Measurements from ENCODE around the gene CLRN1. TPM values are rescaled to one million over a fixed set of nuclear protein-coding genes. Genes with fewer than 3 reads are reported as not detected.

CLRN1 gene
- total RNA-seq, 1 experiment from 2014 or later = not detected

- TF ChIP-seq CTCF (IDR thresholded peaks at IDR 0.05; ENCODE audit: unreplicated experiment) = no peak
- CTCF ChIA-PET = interaction anchor here (0.6 to 0.8 kb wide), 2 partner anchors 15 to 174 kb away, joined by 3 read pairs; no protein-coding TSS in a partner anchor
- intact Hi-C loops (cut with micrococcal nuclease) = no loop called here
- POLR2A ChIA-PET = no interaction called here
- Mint-ChIP-seq H3K27ac (ENCODE audit: low read depth, unreplicated experiment) (no peak overlapping the region), H3K4me3 (ENCODE audit: unreplicated experiment) (no peak overlapping the region), H3K27me3 (ENCODE audit: insufficient read depth, unreplicated experiment) (peaks cover 19% of the 10 kb centered on the region), H3K9me3 (ENCODE audit: unreplicated experiment) (no peaks in the 10 kb centered on the region), H3K36me3 (ENCODE audit: insufficient read depth, unreplicated experiment) (no peaks in the 10 kb centered on the region), H3K4me1 (ENCODE audit: insufficient read depth, unreplicated experiment) (peaks cover 4% of the 10 kb centered on the region)
- BruUV-seq (replicated peaks) = no TSS peak
- DNase-seq (ENCODE audit: unreplicated experiment) = no peak
These were observed 54.6 kb downstream of the CLRN1 start for GRCh38 chr3:150917951-150918350.

GRCh38 chr3:150913133-150913922 lies 59.2 kb downstream of the CLRN1 start:
- no peak for TF ChIP-seq CTCF (IDR thresholded peaks at IDR 0.05; ENCODE audit: unreplicated experiment)
- Mint-ChIP-seq H3K4me1 (ENCODE audit: insufficient read depth, unreplicated experiment) (no peaks in the 10 kb centered on the region), H3K9me3 (ENCODE audit: unreplicated experiment) (no peaks in the 10 kb centered on the region), H3K27me3 (ENCODE audit: insufficient read depth, unreplicated experiment) (peaks cover 53% of the 10 kb centered on the region), H3K27ac (ENCODE audit: low read depth, unreplicated experiment) (no peak overlapping the region), H3K36me3 (ENCODE audit: insufficient read depth, unreplicated experiment) (no peaks in the 10 kb centered on the region), H3K4me3 (ENCODE audit: unreplicated experiment) (no peak overlapping the region)
- intact Hi-C loops (cut with micrococcal nuclease) = no loop called here
- CTCF ChIA-PET = no interaction called here
- DNase-seq (ENCODE audit: unreplicated experiment) = no peak
- BruUV-seq (replicated peaks) = no TSS peak
- POLR2A ChIA-PET = no interaction called here

- H3K27ac Mint-ChIP-seq (ENCODE audit: low read depth, unreplicated experiment) = no peak overlapping the region
- BruUV-seq (replicated peaks) = no TSS peak
- intact Hi-C loops (cut with micrococcal nuclease) = no loop called here
- no peak for TF ChIP-seq CTCF (IDR thresholded peaks at IDR 0.05; ENCODE audit: unreplicated experiment)
- H3K36me3 Mint-ChIP-seq (ENCODE audit: insufficient read depth, unreplicated experiment) = no peaks in the 10 kb centered on the region
- no peak overlapping the region for H3K4me3 Mint-ChIP-seq (ENCODE audit: unreplicated experiment)
- ChIA-PET CTCF (interaction anchor here (0.5 to 0.8 kb wide), 2 partner anchors 13 to 244 kb away, joined by 3 read pairs; no protein-coding TSS in a partner anchor), POLR2A (interaction anchor here (0.7 kb wide), 1 partner anchor 368 kb away, joined by 3 read pairs; no protein-coding TSS in a partner anchor)
- no peaks in the 10 kb centered on the region for H3K4me1 Mint-ChIP-seq (ENCODE audit: insufficient read depth, unreplicated experiment)
- no peaks in the 10 kb centered on the region for H3K9me3 Mint-ChIP-seq (ENCODE audit: unreplicated experiment)
- no peak for DNase-seq (ENCODE audit: unreplicated experiment)
- H3K27me3 Mint-ChIP-seq (ENCODE audit: insufficient read depth, unreplicated experiment) = peaks cover 53% of the 10 kb centered on the region
These were observed 60.0 kb downstream of the CLRN1 start for GRCh38 chr3:150912501-150912900.

GRCh38 chr3:150911771-150912170 lies 60.8 kb downstream of the CLRN1 start:
- intact Hi-C loops (cut with micrococcal nuclease) = no loop called here
- Mint-ChIP-seq H3K36me3 (ENCODE audit: insufficient read depth, unreplicated experiment) (no peaks in the 10 kb centered on the region), H3K9me3 (ENCODE audit: unreplicated experiment) (no peaks in the 10 kb centered on the region), H3K4me3 (ENCODE audit: unreplicated experiment) (no peak overlapping the region), H3K27ac (ENCODE audit: low read depth, unreplicated experiment) (no peak overlapping the region), H3K4me1 (ENCODE audit: insufficient read depth, unreplicated experiment) (no peaks in the 10 kb centered on the region), H3K27me3 (ENCODE audit: insufficient read depth, unreplicated experiment) (peaks cover 60% of the 10 kb centered on the region)
- ChIA-PET CTCF (interaction anchor here (0.6 to 0.8 kb wide), 2 partner anchors 245 to 927 kb away, joined by 3 read pairs; no protein-coding TSS in a partner anchor), POLR2A (no interaction called here)
- BruUV-seq (replicated peaks) = no TSS peak
- no peak for TF ChIP-seq CTCF (IDR thresholded peaks at IDR 0.05; ENCODE audit: unreplicated experiment)
- DNase-seq (ENCODE audit: unreplicated experiment) = no peak

Measured in MCF 10A (cell line).